ENCODE results near the gene SCAMP3. TPM values are rescaled to one million over a fixed set of nuclear protein-coding genes. Genes with fewer than 3 reads are reported as not detected.
A peak's percentile ranks its signal among the peaks of the same experiment; 100 is the strongest.
"Not testable (repeated sequence)": the region's sequence is repeated elsewhere in the genome, so short reads cannot be mapped to it uniquely, and the experiment has no call there.

SCAMP3 gene
- total RNA-seq, 1 experiment from 2014 or later: 169 TPM

GRCh38 chr1:155227261-155228095 is 34.7 kb downstream of the SCAMP3 start:
- DNase-seq (ENCODE audit: low spot score): peak; percentile 99

DNA sequence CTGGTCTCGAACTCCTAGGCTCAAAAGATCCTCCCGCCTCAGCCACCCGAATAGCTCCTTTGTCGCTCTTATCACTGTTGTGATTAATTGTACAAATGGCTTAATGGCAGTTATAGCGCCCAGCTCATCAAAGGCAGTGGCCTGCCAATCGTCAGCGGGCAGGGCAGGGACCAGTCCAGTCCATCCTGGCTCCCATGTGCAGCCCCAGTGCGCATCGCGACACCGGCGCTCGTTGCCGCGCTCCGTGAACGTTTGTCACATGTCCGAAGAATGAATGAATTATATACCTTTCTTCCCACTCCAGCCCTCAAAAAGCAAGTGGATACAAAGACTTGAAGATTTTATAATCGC is 35.3 kb downstream of the SCAMP3 start:
- peak; percentile 67 for DNase-seq (ENCODE audit: low spot score)

DNA sequence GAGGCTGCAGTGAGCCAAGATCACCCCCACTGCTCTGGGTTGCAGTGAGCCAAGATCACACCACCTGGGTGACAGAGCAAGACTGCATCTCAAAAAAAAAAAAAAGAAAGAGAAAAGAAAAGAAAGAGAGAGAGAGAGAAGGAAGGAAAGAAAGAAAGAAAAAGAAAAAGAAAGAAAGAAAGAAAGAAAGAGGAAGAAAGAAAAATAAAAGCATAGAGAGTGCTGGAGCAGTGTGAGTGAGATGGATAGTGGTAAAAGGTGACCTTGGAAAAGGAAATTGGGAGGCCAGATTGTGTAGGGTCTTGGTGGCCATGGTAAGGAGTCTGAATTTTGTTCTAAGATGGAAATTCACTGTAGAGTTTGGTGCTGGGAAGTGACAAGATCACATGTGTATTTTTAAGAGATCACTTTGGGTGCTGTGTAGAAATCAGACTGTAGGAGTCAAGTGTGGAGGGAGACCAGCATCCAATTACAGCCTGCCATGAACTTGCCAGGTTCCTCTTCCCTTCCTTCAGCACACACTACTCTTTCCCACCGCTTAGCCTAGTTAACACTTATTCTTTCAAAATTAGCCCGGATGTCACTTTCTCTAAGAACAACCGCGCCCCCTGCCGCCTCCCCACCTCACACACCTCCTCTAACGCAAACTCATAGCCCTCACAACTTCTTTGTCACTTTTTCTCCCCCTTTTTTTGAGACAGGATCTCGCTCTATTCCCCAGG is 35.8 kb downstream of the SCAMP3 start:
- peak; percentile 88 for DNase-seq (ENCODE audit: low spot score)

GRCh38 chr1:155225404-155225759 is 36.8 kb downstream of the SCAMP3 start:
- DNase-seq (ENCODE audit: low spot score): not testable (repeated sequence)

GRCh38 chr1:155223047-155223446 is 39.1 kb downstream of the SCAMP3 start:
- DNase-seq (ENCODE audit: low spot score): no peak

GRCh38 chr1:155220211-155220965 is 41.8 kb downstream of the SCAMP3 start:
- DNase-seq (ENCODE audit: low spot score): not testable (repeated sequence)

DNA sequence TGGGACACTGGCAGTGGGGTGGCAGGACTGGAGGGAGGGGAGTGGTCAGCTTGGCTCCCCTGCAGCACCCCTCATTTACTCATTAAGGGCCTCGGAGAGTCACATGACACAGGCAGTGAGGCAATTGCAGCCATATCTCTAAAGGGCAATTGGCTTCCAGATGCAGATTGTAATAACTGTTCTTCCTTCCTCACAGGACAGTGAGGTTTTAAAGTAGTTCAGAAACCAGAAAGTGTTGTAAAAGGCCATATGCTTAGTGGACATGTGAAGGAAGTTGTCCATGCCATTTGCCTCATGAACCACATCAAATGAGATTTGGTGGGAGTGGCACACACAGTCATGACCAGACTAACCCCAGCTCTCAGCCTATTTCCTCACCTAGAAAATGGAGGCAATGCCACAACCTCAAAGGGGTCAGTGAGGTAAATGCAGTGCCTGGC is 42.5 kb downstream of the SCAMP3 start:
- no peak for DNase-seq (ENCODE audit: low spot score)

DNA sequence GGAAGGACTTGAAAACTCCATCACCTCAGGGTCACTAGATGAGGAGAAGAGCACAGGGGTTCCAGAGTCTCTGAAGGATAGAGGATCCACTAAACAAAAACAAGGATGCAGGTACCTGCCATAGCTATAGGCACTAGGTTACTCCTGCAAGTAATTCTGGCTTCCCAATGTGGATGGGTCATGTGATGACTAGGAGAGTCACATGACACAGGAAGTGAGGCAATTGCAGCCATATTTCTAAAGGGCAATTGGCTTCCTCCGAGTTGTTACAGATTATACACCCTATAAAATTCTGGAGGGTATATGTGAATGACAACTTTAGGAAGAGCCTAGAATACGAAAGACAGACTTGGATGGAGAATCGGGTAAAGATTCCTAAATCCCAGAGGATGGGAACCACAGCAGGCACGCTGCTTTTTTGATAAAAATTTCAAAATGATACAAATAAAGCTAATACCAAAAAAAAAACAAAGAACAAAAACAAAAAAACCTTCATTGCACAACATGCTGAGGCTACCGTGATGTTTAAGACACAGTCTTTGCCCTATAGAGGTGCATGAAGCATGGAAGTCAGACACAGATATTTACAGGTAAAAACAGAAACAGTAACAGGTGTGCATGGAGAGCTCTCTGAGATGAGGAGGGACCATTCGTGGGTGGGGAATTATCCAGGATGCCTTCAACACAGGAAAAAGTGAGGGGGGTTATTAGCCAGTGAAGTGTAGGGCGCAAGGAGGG is 43.1 kb downstream of the SCAMP3 start:
- DNase-seq (ENCODE audit: low spot score): peak; percentile 82

DNA sequence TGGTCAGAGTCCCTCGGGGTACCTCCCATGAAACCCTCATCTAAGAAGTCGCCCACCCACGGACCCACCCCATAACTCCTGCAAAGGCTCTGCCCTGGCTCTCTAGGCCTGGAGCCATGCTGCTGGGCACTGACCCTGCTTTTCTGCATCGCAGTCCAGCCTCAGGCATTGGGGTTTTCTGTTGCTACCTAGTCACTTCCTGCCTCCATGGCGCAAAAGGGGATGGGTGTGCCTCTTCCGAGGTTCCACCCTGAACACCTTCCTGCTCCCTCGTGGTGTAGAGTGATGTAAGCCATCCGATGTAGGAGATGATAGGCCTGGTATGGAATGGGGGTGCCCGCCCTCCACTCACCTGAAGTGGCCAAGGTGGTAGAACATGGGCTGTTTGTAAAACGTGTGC is 47.5 kb downstream of the SCAMP3 start:
- DNase-seq (ENCODE audit: low spot score): not testable (repeated sequence)

DNA sequence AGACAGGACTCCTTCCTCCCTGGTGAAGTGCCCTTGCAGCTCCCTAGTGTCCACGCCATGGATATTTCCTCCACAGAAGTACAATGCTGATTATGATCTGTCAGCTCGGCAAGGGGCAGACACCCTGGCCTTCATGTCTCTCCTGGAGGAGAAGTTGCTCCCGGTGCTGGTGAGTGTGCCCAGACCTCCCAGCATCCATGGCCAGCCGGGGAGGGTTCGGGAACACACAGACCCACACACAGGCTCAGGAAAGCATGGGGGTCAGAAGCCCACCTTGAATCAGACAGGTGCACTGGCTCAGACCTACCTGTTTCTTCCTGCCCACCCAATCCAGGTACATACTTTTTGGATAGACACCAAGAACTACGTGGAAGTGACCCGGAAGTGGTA is 50.1 kb downstream of the SCAMP3 start:
- not testable (repeated sequence) for DNase-seq (ENCODE audit: low spot score)

DNA sequence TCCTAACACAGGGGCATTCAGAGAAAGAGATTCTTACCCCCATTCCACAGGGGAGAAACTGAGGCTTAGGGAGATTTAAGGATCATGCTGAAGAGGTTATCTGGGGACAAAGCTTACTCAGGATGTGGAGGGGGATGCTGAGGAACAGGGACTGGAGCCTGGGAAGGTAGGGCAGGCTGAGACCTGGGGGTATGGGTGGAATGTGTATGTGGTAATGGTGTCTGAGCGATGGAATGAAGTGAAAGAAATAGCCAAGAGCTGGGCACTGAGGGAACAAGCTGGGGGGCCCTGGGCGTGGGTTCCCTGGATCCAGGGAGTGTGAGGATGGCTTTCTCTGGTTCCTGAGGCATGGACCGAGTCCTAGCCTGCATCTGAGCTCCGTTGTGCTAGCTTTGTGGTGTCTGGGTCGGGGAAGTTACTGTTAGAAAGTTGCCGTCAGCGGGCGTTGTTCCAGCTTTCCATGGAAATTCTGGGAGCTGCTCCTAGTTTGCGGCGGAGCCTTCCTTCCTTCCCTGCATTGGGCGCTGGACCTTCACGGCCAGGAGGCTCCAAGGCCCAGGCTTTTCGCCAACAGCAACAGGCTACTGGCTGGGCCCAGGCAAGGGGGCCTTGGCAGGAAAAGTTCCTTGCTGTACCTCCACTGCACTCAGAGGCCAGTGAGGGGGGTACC is 50.6 kb downstream of the SCAMP3 start:
- not testable (repeated sequence) for DNase-seq (ENCODE audit: low spot score)

DNA sequence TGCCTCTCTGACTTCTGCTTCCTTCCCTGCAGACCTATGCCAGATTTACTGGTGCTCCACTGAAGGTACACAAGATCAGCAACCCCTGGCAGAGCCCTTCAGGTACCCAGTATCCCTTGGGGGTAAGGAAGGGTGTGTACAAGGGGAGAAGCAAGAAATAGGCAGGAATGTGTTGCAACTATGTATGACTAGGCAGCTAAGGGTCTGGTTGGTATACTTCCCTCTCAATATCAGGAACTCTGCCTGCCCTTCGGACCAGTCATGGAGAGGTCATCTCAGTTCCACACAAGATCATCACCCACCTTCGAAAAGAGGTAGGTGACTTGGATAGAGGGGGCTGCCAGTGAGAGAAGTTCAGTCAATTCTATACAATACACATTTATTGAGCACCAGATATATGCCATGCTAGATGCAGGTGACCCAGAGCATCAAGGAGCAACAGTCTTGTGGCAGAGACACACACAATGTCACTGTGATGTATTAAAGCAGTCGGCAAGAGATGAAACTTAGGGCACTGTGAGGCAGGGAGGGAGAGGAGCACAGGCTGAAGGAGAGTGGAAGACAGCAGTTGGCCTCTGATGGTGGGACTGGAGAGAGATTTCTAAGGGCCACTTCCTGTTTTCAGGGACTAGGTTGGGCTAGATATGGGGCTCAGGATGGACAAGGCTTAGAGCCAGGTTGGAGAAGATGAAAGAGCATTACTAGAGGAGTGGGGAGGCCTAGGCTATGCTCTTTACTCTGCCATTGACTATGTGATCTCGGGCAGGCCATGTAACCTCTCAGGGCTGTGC is 51.7 kb downstream of the SCAMP3 start:
- DNase-seq (ENCODE audit: low spot score): no peak

DNA sequence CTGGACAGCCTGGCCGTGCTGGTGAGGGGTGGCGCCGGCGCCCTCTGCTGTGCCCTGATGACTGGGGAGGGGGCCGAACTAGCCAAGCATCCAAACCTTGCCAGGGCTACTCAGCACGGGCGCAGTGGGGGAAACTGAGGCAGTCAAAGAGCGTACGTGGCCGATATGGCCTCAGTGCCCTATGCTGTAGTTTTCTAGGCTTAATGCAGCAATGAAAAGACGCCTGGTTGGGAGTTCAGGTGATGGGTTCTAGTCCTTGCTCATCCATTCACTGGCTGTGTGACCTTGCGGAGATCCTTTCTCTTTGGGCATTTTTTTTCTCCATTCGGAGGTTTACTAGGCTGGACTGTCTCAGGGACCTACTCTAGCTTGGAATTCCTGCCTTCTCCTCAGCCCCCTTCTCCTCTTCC is 52.8 kb downstream of the SCAMP3 start:
- no peak for DNase-seq (ENCODE audit: low spot score)

DNA sequence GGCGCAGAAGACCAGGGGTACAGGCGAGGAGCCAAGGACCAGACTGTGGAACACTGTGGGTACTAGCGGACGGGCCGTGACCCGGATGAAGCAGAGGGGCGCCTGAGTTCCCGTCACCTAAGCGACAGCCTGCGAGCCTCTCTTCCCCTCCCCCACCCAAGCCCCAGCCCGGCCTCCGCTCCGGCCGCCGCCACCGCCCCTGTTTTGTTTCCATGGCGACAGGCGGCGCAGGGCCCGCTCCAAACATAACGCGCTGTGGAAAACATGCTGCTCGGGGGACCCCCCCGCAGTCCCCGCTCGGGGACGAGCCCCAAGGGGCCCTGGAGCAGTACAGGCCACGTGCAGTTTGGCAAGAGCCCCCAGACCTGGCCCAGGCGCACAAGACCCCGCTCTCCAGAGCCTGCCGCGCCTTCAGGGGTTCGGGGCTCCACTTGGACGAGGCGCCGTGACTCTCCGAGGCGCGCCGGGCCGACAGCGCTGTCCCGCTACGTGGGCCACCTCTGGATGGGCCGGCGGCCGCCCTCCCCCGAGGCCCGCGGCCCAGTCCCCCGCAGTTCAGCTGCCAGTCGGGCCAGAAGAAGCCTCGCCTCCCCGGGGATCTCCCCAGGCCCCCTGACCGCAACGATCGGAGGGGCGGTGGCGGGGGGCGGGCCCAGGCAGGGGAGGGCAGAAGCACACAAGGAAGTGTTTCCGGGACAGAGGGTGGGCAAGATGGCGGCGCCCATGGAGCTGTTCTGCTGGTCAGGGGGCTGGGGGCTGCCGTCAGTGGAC is 53.4 kb downstream of the SCAMP3 start, which contains the start of gene MTX1:
Gene MTX1, plus strand, starts transcription at position 155 of the 771 bp plus-strand sequence. Its CDS starts 110 bp downstream, at position 265.
- peak; percentile 81 for DNase-seq (ENCODE audit: low spot score)

- peak; percentile 48 for DNase-seq (ENCODE audit: low spot score)
Measured at GRCh38 chr1:155207806-155208540, 54.2 kb downstream of the SCAMP3 start, which contains the start of gene THBS3. Gene THBS3 (minus strand): TSS chr1:155207897. CDS start chr1:155207876, 21 bp downstream.

- peak; percentile 87 for DNase-seq (ENCODE audit: low spot score)
Measured at GRCh38 chr1:155206891-155207805, 55.0 kb downstream of the SCAMP3 start.

Measured in A172 (cell line).